HL-60 (cell line): ENCODE measurements around the gene ISYNA1.

Experiments
- DNase-seq, 2 experiments: peaks; one replicate each; pipeline ENCODE4 v3.0.0-alpha.2; 2010 to 2020; ENCODE audit warnings: low read depth in 1 of 2, low spot score in 1 of 2
- H3K27ac ChIP-seq: fragments of 250-450 bp; sonication (Bioruptor Pico); replicated peaks from 2 replicates; pipeline ENCODE4 v1.5.1; 2020; ENCODE audit warnings: mild to moderate bottlenecking, moderate library complexity
- H3K27me3 ChIP-seq: fragments of 250-450 bp; sonication (Bioruptor Pico); 2 replicates; pipeline ENCODE4 v1.5.1; 2021; ENCODE audit warnings: mild to moderate bottlenecking, moderate library complexity; ENCODE audit not compliant: insufficient read depth, poor library complexity, severe bottlenecking
- H3K4me3 ChIP-seq: replicated peaks from 2 replicates; pipeline ENCODE4 v1.5.1; 2011; ENCODE audit warnings: mild to moderate bottlenecking, control low read depth, low read length; ENCODE audit not compliant: insufficient read depth
- GABPA ChIP-seq: IDR thresholded peaks from 2 replicates; pipeline ENCODE4 v1.6.1; 2012; ENCODE audit warnings: low read depth
- POLR2AphosphoS5 ChIP-seq: IDR thresholded peaks from 2 replicates; pipeline ENCODE4 v1.6.1; 2012; ENCODE audit warnings: low read depth
- REST ChIP-seq: IDR thresholded peaks from 2 replicates; pipeline ENCODE4 v1.6.1; 2012; ENCODE audit warnings: low read depth; ENCODE audit not compliant: insufficient replicate concordance
- SPI1 ChIP-seq: IDR thresholded peaks from 2 replicates; pipeline ENCODE4 v1.6.1; 2012; ENCODE audit warnings: low read depth, mild to moderate bottlenecking, borderline replicate concordance
- TF ChIP-seq, protein P1 (sequence below): IDR thresholded peaks from one replicate; pipeline ENCODE4 v1.5.1; 2011; ENCODE audit warnings: low read length, control low read depth, inconsistent platforms; ENCODE audit not compliant: insufficient read depth

Gene ISYNA1

GRCh38 chr19:18440415-18440877 is 2.5 kb upstream of the ISYNA1 start:
- Histone ChIP-seq H3K27ac (no peak overlapping the region), H3K27me3 (peaks cover 4% of the 10 kb centered on the region), H3K4me3 (no peak overlapping the region)
- TF ChIP-seq REST = no peak
- TF ChIP-seq, protein P1, sequence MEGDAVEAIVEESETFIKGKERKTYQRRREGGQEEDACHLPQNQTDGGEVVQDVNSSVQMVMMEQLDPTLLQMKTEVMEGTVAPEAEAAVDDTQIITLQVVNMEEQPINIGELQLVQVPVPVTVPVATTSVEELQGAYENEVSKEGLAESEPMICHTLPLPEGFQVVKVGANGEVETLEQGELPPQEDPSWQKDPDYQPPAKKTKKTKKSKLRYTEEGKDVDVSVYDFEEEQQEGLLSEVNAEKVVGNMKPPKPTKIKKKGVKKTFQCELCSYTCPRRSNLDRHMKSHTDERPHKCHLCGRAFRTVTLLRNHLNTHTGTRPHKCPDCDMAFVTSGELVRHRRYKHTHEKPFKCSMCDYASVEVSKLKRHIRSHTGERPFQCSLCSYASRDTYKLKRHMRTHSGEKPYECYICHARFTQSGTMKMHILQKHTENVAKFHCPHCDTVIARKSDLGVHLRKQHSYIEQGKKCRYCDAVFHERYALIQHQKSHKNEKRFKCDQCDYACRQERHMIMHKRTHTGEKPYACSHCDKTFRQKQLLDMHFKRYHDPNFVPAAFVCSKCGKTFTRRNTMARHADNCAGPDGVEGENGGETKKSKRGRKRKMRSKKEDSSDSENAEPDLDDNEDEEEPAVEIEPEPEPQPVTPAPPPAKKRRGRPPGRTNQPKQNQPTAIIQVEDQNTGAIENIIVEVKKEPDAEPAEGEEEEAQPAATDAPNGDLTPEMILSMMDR = peak; percentile 39
- TF ChIP-seq SPI1 = no peak
- peak; percentile 38 to 74 for DNase-seq

GRCh38 chr19:18439910-18440237 is 1.9 kb upstream of the ISYNA1 start:
- Histone ChIP-seq H3K4me3 (no peak overlapping the region), H3K27me3 (peaks cover 4% of the 10 kb centered on the region), H3K27ac (no peak overlapping the region)
- TF ChIP-seq, protein P1 = no peak
- TF ChIP-seq SPI1 (no peak), POLR2AphosphoS5 (no peak), REST (no peak), GABPA (no peak)
- no peak for DNase-seq

DNA sequence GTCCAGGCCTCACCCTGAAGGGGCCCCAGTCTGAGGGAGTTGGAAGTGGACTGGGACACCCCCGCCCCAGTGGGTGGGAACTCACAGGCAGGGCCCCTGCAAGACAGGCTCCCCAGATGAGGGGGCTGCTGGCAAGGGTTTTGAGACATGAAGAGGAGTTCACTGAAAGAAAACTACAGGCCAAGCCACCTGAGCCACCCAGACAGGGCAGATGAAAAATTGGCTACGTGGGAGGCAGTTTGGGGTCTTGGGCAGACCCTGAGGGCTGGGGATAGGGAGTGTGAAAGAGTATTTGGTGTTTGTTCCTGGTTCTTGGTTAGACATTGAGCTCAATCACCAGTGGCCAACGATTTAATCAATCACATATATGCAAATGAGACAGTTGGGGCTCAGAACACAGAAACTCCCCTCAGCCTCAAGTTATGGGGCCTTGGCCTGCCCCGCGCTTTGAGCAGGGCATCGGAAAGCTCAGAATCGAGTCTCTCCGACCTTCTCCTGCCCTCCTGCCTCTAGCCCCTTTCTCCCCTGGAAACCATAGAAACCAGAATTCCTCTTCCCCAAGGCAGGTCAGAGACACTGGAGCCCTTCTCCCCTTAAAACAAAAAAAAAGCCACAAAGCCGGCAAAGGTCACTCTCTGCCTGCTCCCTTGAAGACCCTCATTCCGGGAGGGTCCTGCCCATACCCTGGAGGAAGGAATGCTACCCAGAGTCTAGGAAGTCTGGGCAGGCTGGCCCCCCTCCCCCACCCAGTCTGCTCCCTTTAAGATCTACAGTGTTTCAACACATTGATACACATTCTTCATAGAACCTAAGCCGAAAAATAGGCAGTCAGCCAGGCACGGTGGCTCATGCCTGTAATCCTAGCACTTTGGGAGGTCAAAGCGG is 1.3 kb upstream of the ISYNA1 start:
- TF ChIP-seq POLR2AphosphoS5 = no peak
- no peak for TF ChIP-seq SPI1
- no peak for DNase-seq
- Histone ChIP-seq H3K27me3 (peaks cover 4% of the 10 kb centered on the region), H3K27ac (no peak overlapping the region), H3K4me3 (no peak overlapping the region)

DNA sequence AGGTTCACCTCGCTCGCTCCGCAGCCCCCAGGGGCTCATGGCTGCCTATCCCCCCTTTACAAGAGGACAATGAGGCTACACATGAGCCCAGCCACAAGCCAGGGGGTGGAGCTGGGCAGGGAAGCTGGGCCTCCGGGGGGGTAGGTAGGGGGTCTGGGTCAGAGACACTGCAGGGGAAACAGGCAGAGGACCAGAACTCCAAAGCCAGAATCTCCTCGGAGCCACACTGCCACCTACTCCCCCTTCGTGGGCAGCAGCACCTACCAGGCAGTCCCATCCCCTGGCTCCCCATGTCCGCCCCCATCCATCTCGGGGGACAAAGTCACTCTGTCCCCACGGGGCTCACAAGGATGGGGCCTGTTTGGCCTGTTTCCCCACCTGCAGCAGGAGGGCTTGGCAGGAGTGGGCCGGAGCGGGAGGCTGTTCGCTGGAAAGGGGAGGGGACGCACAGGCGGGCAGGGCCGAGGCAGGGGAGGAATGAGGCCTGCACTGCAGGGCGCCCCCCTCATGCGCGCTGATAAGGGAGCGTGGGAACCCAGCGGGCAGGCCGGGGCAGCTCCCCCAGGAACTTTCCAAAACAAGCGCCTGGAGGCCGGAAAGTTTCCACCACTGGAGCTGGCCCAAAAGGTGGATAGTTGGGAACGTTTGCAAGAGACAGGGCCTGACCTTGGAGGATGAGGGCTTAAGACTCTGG is 545 bp upstream of the ISYNA1 start:
- H3K27me3 ChIP-seq = peaks cover 4% of the 10 kb centered on the region
- DNase-seq = no peak
- no peak overlapping the region for H3K4me3 ChIP-seq
- TF ChIP-seq, protein P1 = no peak
- no peak for TF ChIP-seq POLR2AphosphoS5
- TF ChIP-seq SPI1 = no peak
- TF ChIP-seq GABPA = no peak
- TF ChIP-seq REST = no peak
- no peak overlapping the region for H3K27ac ChIP-seq
